HepG2 (cell line): ENCODE results near the gene ART4.

Experiments
- CTCF ChIP-seq: sonication (generic); formaldehyde crosslinking; IDR thresholded peaks from 2 replicates; pipeline ENCODE4 v1.5.0; 2020; ENCODE audit warnings: mild to moderate bottlenecking, missing genetic modification reagents, moderate library complexity
- GLMP ChIP-seq: sonication (generic); formaldehyde crosslinking; IDR thresholded peaks from 2 replicates; pipeline ENCODE4 v1.9.0; 2021; ENCODE audit warnings: missing genetic modification reagents, mild to moderate bottlenecking, borderline replicate concordance
- JUNB ChIP-seq: sonication (generic); formaldehyde crosslinking; IDR thresholded peaks from 2 replicates; pipeline ENCODE4 v1.8.0; 2022; ENCODE audit warnings: missing genetic modification reagents, mild to moderate bottlenecking, borderline replicate concordance
- NFE2L1 ChIP-seq: sonication (generic); formaldehyde crosslinking; IDR thresholded peaks from 2 replicates; pipeline ENCODE4 v1.4.0; 2020; ENCODE audit warnings: missing genetic modification reagents, mild to moderate bottlenecking, borderline replicate concordance
- POLR2A ChIP-seq, 2 experiments: IDR thresholded peaks; 2 replicates each; pipeline ENCODE4 v1.6.1; 2011; ENCODE audit warnings: low read depth in 2 of 2, low read length in 2 of 2, mild to moderate bottlenecking in 1 of 2, moderate library complexity in 1 of 2; ENCODE audit not compliant: insufficient read depth in 1 of 2
- RAD51 ChIP-seq: fragments of 450-650 bp; IDR thresholded peaks from 2 replicates; pipeline ENCODE4 v1.6.1; 2016; ENCODE audit warnings: borderline replicate concordance
- RFX1 ChIP-seq: fragments of 450-650 bp; IDR thresholded peaks from 2 replicates; pipeline ENCODE4 v1.6.1; 2017
- SALL1 ChIP-seq: sonication (generic); formaldehyde crosslinking; IDR thresholded peaks from 2 replicates; pipeline ENCODE4 v1.8.0; 2022; ENCODE audit warnings: mild to moderate bottlenecking, missing genetic modification reagents
- TBP ChIP-seq: sonication (generic); formaldehyde crosslinking; IDR thresholded peaks from 2 replicates; pipeline ENCODE4 v1.5.0; 2020; ENCODE audit warnings: missing genetic modification reagents
- TCF12 ChIP-seq, 2 experiments: fragments of 450-650 bp in 1 of 2; sonication (generic) in 1 of 2; formaldehyde crosslinking in 1 of 2; IDR thresholded peaks; 2 replicates each; pipeline versions ENCODE4 v1.6.1 to v1.8.0; 2017 to 2022; ENCODE audit warnings: antibody characterized with exemption in 1 of 2, mild to moderate bottlenecking in 1 of 2, missing genetic modification reagents in 1 of 2, moderate library complexity in 1 of 2
- ZBTB2 ChIP-seq: sonication (generic); formaldehyde crosslinking; IDR thresholded peaks from 2 replicates; pipeline ENCODE4 v1.8.0; 2022; ENCODE audit warnings: low read depth, missing genetic modification reagents

- TF ChIP-seq POLR2A (IDR thresholded peaks at IDR 0.05; ENCODE audit: insufficient read depth in 1 of 2, low read depth in 2 of 2, low read length in 2 of 2) (no peak), JUNB (CRISPR knock-in tag) (no peak), TCF12 (IDR thresholded peaks at IDR 0.05) (no peak), TCF12 (CRISPR knock-in tag; IDR thresholded peaks at IDR 0.05) (no peak), SALL1 (CRISPR knock-in tag) (no peak), RAD51 (no peak), RFX1 (no peak), TBP (no peak), GLMP (CRISPR knock-in tag) (no peak), ZBTB2 (CRISPR knock-in tag) (no peak), NFE2L1 (CRISPR knock-in tag) (no peak), CTCF (CRISPR knock-in tag) (no peak)
Observed at GRCh38 chr12:14879222-14879933, 36.1 kb upstream of the ART4 start.
